G401 (cell line): ENCODE data around the gene PER1. TPM values are rescaled to one million over a fixed set of nuclear protein-coding genes. Genes with fewer than 3 reads are reported as not detected.

ENCODE experiments used
- DNase-seq: peaks from one replicate; pipeline ENCODE4 v3.0.0-alpha.2; 2015; ENCODE audit warnings: low spot score
- in situ Hi-C: cut with HindIII; loops from 2 replicates; pipeline ENCODE4 v1.10.0; 2016; ENCODE audit warnings: low sequenced_read_pairs, mixed read lengths
- total RNA-seq: library from RNA; depleted of rRNA; stranded (reverse); fragments of >200 nt; shearing (Covaris generic); gene quantifications from 2 replicates; pipeline ENCODE4 v1.2.3, GENCODE V29; 2014

The PER1 gene
- total RNA-seq, 1 experiment from 2014 or later = 34.0 TPM

GRCh38 chr17:8143581-8144400 lies 8.4 kb downstream of the PER1 start:
- no peak for DNase-seq
- in situ Hi-C loops = no loop called here

- DNase-seq = no peak
- in situ Hi-C loops = no loop called here
Observed at GRCh38 chr17:8142887-8143580, 9.2 kb downstream of the PER1 start.

- DNase-seq = no peak
- in situ Hi-C loops = no loop called here
Observed at GRCh38 chr17:8142158-8142886, 9.9 kb downstream of the PER1 start.

- in situ Hi-C loops = no loop called here
- DNase-seq = no peak
Observed at GRCh38 chr17:8141741-8142140, 10.5 kb downstream of the PER1 start.

- DNase-seq = no peak
- in situ Hi-C loops = no loop called here
Observed at GRCh38 chr17:8141045-8141444, 11.2 kb downstream of the PER1 start.

- in situ Hi-C loops = no loop called here
- DNase-seq = no peak
Observed at GRCh38 chr17:8140065-8141029, 11.9 kb downstream of the PER1 start.

- peak; percentile 95 for DNase-seq
- in situ Hi-C loops = no loop called here
Observed at GRCh38 chr17:8138672-8139371, 13.4 kb downstream of the PER1 start.

GRCh38 chr17:8138374-8138671 lies 13.9 kb downstream of the PER1 start:
- in situ Hi-C loops = no loop called here
- DNase-seq = no peak

- in situ Hi-C loops = no loop called here
- DNase-seq = peak; percentile 31
Observed at GRCh38 chr17:8137645-8138373, 14.4 kb downstream of the PER1 start.

GRCh38 chr17:8133941-8134340 lies 18.3 kb downstream of the PER1 start:
- in situ Hi-C loops = no loop called here
- DNase-seq = no peak

GRCh38 chr17:8133399-8133798 lies 18.8 kb downstream of the PER1 start:
- DNase-seq = no peak
- in situ Hi-C loops = no loop called here

GRCh38 chr17:8131844-8132441 lies 20.3 kb downstream of the PER1 start:
- in situ Hi-C loops = no loop called here
- no peak for DNase-seq

GRCh38 chr17:8128125-8128784 lies 23.9 kb downstream of the PER1 start:
- in situ Hi-C loops = no loop called here
- no peak for DNase-seq

GRCh38 chr17:8126491-8127066 lies 25.6 kb downstream of the PER1 start:
- in situ Hi-C loops = no loop called here
- peak; percentile 72 for DNase-seq

- peak; percentile 44 for DNase-seq
- in situ Hi-C loops = no loop called here
Observed at GRCh38 chr17:8125947-8126490, 26.2 kb downstream of the PER1 start.

GRCh38 chr17:8125154-8125946 lies 26.9 kb downstream of the PER1 start:
- peak; percentile 89 for DNase-seq
- in situ Hi-C loops = no loop called here
